Measurements from ENCODE around the gene KAZN. TPM values are rescaled to one million over a fixed set of nuclear protein-coding genes. Genes with fewer than 3 reads are reported as not detected.

KAZN gene
- polyA plus RNA-seq, 2 of the 4 experiments (the other 2 are of a cell fraction): 1.3 to 1.9 TPM

DNA sequence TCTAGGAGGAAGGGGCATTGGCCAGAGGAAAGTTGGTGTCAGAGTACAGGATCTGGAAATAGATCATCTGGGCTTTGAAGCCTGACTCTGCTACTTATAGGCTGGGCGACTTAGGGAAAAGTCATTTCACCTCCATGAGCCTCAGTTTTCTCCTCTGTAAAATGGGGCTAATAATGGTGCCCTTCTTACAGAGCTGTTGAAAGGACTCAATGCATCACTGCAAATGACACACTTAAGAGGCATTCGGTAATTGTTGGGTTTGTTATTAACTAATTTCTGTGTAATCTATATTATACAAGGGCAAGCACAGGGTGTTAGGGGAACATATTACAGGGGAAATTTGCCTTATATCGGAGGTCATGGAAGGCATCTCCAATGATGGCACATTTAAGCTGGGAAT lies 96.1 kb downstream of the KAZN start:
- no peak for DNase-seq (ENCODE audit: low read depth in 1 of 2, low spot score in 1 of 2)
- no peak for ATAC-seq
- ChIA-PET CTCF (interaction anchor here (1.5 kb wide), 1 partner anchor 16 kb away, joined by 3 read pairs; no protein-coding TSS in a partner anchor), POLR2A (no interaction called here)
- 25% methylated on average over 3 of the region's 3 CpGs for WGBS (ENCODE audit: missing lambda C conversion rate)
- Histone ChIP-seq H3K4me3 (no peak overlapping the region), H3K27ac (no peak overlapping the region), H3K4me1 (no peaks in the 10 kb centered on the region), H3K9me3 (no peaks in the 10 kb centered on the region), H3K4me2 (no peak overlapping the region)
- no peak for FAIRE-seq
- TF ChIP-seq NFE2L2 (conservative IDR thresholded peaks at IDR 0.05; ENCODE audit: low read length) (no peak), NPAS2 (CRISPR knock-in tag; IDR thresholded peaks at IDR 0.05; ENCODE audit: borderline replicate concordance) (no peak), HOXA7 (CRISPR knock-in tag; IDR thresholded peaks at IDR 0.05) (no peak), SREBF2 (IDR thresholded peaks at IDR 0.05) (no peak), RNF2 (IDR thresholded peaks at IDR 0.05; ENCODE audit: borderline replicate concordance, low read depth) (no peak), CHD2 (IDR thresholded peaks at IDR 0.05; ENCODE audit: low read length, partially characterized antibody) (no peak), RARB (CRISPR knock-in tag; IDR thresholded peaks at IDR 0.05) (no peak), ZSCAN20 (CRISPR knock-in tag; IDR thresholded peaks at IDR 0.05) (no peak), REST (IDR thresholded peaks at IDR 0.05) (no peak), EHMT2 (IDR thresholded peaks at IDR 0.05; ENCODE audit: low read depth) (no peak), MAZ (IDR thresholded peaks at IDR 0.05; ENCODE audit: borderline replicate concordance, low read depth, low read length) (no peak), ATOH8 (CRISPR knock-in tag; IDR thresholded peaks at IDR 0.05; ENCODE audit: low read depth) (no peak)

GRCh38 chr1:14696761-14697160 lies 98.3 kb downstream of the KAZN start:
- FAIRE-seq: no peak
- 27% methylated on average over 5 of the region's 5 CpGs for WGBS (ENCODE audit: missing lambda C conversion rate)

More at GRCh38 chr1:14696761-14697160, 98.3 kb downstream of the KAZN start:
- Histone ChIP-seq H3K27ac (no peak overlapping the region), H3K4me1 (no peaks in the 10 kb centered on the region), H3K4me3 (no peak overlapping the region), H3K4me2 (no peak overlapping the region), H3K9me3 (no peaks in the 10 kb centered on the region)
- no peak for ATAC-seq
- CTCF ChIA-PET: interaction anchor here (0.6 kb wide), 1 partner anchor 1121 kb away, joined by 3 read pairs; no protein-coding TSS in a partner anchor
- no peak for DNase-seq (ENCODE audit: low read depth in 1 of 2, low spot score in 1 of 2)
- TF ChIP-seq CTCF (IDR thresholded peaks at IDR 0.05) (no peak), RFX5 (IDR thresholded peaks at IDR 0.05) (no peak), HEYL (CRISPR knock-in tag; IDR thresholded peaks at IDR 0.05) (no peak), POLR2A (IDR thresholded peaks at IDR 0.05; ENCODE audit: low read length) (no peak), BHLHE40 (IDR thresholded peaks at IDR 0.05; ENCODE audit: low read depth, low read length) (no peak), TFCP2L1 (CRISPR knock-in tag; IDR thresholded peaks at IDR 0.05) (no peak), HOXB5 (CRISPR knock-in tag; IDR thresholded peaks at IDR 0.05) (no peak), ZFP36 (IDR thresholded peaks at IDR 0.05; ENCODE audit: borderline replicate concordance, partially characterized antibody) (no peak), MYC (IDR thresholded peaks at IDR 0.05; ENCODE audit: borderline replicate concordance, low read length) (no peak), KDM1A (IDR thresholded peaks at IDR 0.05; ENCODE audit: low read depth) (no peak), GATA3 (IDR thresholded peaks at IDR 0.05; ENCODE audit: borderline replicate concordance) (no peak), EP300 (IDR thresholded peaks at IDR 0.05) (no peak), SREBF2 (IDR thresholded peaks at IDR 0.05) (no peak), HOXA7 (CRISPR knock-in tag; IDR thresholded peaks at IDR 0.05) (no peak), SMC3 (IDR thresholded peaks at IDR 0.05) (no peak)
- TF ChIP-seq, protein P1, sequence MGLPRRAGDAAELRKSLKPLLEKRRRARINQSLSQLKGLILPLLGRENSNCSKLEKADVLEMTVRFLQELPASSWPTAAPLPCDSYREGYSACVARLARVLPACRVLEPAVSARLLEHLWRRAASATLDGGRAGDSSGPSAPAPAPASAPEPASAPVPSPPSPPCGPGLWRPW (IDR thresholded peaks at IDR 0.05): no peak
- TF ChIP-seq, protein P2, sequence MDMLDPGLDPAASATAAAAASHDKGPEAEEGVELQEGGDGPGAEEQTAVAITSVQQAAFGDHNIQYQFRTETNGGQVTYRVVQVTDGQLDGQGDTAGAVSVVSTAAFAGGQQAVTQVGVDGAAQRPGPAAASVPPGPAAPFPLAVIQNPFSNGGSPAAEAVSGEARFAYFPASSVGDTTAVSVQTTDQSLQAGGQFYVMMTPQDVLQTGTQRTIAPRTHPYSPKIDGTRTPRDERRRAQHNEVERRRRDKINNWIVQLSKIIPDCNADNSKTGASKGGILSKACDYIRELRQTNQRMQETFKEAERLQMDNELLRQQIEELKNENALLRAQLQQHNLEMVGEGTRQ (IDR thresholded peaks at IDR 0.05): no peak
- TF ChIP-seq, protein P3, sequence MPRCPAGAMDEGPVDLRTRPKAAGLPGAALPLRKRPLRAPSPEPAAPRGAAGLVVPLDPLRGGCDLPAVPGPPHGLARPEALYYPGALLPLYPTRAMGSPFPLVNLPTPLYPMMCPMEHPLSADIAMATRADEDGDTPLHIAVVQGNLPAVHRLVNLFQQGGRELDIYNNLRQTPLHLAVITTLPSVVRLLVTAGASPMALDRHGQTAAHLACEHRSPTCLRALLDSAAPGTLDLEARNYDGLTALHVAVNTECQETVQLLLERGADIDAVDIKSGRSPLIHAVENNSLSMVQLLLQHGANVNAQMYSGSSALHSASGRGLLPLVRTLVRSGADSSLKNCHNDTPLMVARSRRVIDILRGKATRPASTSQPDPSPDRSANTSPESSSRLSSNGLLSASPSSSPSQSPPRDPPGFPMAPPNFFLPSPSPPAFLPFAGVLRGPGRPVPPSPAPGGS (IDR thresholded peaks at IDR 0.05): no peak
- POLR2A ChIA-PET: interaction anchor here (0.7 kb wide), 1 partner anchor 895 kb away, joined by 3 read pairs; no protein-coding TSS in a partner anchor

Measured in A549 (cell line).